HEK293 (cell line): ENCODE data around the gene CACHD1.

ENCODE experiments used
- CTCF ChIP-seq: fragments of 450-650 bp; formaldehyde crosslinking; IDR thresholded peaks from 2 replicates; pipeline ENCODE4 v1.5.1; 2016; ENCODE audit warnings: missing biosample characterization, missing genetic modification characterization
- MYNN ChIP-seq: fragments of 450-650 bp; formaldehyde crosslinking; IDR thresholded peaks from 2 replicates; pipeline ENCODE4 v1.5.1; 2016; ENCODE audit warnings: missing biosample characterization, missing genetic modification characterization, borderline replicate concordance
- ZNF610 ChIP-seq: fragments of 450-650 bp; formaldehyde crosslinking; IDR thresholded peaks from 2 replicates; pipeline ENCODE4 v1.5.1; 2016; ENCODE audit warnings: missing biosample characterization, missing genetic modification characterization, borderline replicate concordance
- ZNF629 ChIP-seq: fragments of 450-650 bp; formaldehyde crosslinking; IDR thresholded peaks from 2 replicates; pipeline ENCODE4 v1.5.1; 2017; ENCODE audit warnings: missing biosample characterization, missing genetic modification characterization

GRCh38 chr1:64572222-64572900 lies 102.4 kb downstream of the CACHD1 start:
- TF ChIP-seq CTCF (tag by site-specific recombination) (no peak), ZNF610 (no peak), MYNN (tag by site-specific recombination) (no peak), ZNF629 (tag by site-specific recombination) (no peak)
